ENCODE results near the gene CFAP61.

DNA sequence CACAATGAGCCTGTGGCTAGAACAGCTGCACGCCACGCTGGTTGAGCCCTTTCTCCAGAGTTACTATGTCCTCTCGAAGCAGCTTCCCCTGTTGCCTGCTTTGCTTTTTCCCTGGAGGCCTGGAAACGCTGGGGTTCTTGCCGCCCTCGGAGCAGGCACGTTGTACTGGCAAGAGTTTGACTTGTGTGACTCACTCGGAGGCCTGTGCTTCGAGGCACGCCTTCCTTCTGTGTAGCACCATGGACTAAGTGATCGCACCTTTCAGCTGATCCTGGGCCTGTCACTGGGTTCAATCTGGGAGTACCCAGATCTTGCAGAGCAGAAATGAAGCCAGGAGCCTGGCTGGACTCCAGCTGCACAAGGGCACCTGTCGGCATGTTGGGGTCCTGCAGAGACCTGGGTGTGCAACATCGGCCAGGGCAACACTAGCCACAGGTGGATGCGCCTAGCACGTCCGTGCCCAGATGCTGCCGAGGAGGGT is 320.8 kb downstream of the CFAP61 start:
- TF ChIP-seq GATA2 (IDR thresholded peaks at IDR 0.05; ENCODE audit: low read depth, low read length) (no peak), GATA3 (IDR thresholded peaks at IDR 0.05; ENCODE audit: low read depth, low read length) (no peak)

Data from SH-SY5Y (cell line).